Measurements from ENCODE around the gene PDCD1. TPM values are rescaled to one million over a fixed set of nuclear protein-coding genes. Genes with fewer than 3 reads are reported as not detected.

The PDCD1 gene
- total RNA-seq: not detected

DNA sequence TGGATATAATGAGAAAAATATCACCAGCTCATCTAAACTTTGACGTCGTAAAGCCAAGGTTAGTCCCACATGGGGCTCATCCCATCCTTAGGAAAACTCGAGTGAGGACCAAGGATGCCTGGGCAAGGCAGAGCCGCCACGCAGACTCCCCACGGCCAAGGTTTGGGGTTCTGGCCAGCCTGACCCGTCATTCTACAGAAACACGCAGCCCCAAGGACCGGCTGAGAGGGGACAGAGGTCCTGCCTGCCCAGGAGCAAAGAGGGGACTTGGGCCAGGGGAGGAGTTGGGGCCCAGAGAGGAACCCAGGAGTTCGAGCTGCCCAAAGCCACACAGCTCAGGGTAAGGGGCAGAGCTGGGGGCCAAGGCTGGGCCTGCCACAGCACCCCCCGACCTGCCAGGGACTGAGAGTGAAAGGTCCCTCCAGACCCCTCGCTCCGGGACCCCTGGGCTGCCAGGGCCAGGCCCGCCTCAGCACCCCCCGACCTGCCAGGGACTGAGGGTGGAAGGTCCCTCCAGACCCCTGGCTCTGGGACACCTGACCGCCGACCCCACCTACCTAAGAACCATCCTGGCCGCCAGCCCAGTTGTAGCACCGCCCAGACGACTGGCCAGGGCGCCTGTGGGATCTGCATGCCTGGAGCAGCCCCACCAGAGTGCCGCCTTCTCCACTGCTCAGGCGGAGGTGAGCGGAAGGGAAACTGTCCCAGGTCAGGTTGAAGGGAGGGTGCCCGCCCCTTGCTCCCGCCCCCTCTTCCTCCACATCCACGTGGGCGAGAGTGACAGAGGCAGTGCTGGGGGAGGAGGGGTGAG lies at the start of gene PDCD1:
Gene PDCD1 (minus strand): TSS at position 689 of the 811 bp plus-strand sequence. CDS start 56 bp downstream, at position 633.

DNA sequence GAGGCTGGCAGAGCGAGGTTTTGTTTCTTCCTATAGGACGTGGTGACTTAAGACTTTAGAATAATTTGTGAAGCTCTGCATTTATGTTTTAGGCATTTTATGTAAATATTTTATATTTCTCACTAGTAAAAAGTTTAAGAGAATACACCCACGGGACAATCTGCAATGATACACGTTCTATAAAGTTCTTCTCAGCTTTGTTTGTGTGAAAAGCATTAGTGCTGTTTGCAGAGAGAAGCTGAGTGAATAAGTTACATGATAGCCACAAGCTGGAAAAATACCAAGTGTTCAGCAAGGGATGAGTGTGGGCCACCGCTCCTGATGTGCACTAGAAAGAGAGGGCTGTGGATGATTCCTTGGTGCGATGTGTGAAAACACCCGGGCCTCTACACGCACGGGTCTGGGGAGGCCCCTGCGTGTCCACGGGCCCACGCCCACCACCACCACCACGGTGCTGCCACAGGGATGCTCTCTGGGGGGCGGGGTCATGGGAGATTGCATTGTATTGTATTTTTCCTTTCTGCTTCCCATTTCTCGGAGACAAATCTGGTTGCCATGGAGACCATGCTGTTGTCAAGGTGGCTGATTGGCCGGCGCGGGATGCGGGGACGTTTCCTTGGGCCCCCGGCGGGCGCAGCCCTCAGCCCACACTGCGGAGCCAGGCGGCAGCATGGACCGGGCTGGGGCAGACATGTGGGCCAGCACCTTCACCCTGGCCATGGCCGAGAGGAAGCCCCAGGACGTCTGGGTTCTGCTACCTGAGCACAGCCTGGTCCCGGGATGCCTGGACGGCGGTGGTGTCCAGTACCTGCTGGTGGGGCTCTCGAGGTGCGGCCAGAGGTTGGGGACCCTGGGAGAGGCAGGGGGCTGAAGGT lies 10.6 kb upstream of the PDCD1 start, which contains the start of gene RTP5:
Gene RTP5 (plus strand): TSS at position 643 of the 875 bp plus-strand sequence. CDS start 28 bp downstream, at position 671.

GRCh38 chr2:241808721-241809382 lies 49.8 kb downstream of the PDCD1 start, which contains the start of gene NEU4:
Gene NEU4 (plus strand): TSS chr2:241809193. CDS start chr2:241814485, 5,292 bp downstream.

Other genes starting within 250 kb of the PDCD1 start
- gene THAP4, start 221.7 kb downstream of the PDCD1 start, total RNA-seq: 10 to 100 TPM; 37.9 to 68.3 TPM
- 10 to 100 TPM; 70.9 to 72.3 TPM for gene ATG4B, start 221.2 kb downstream of the PDCD1 start, total RNA-seq
- gene DTYMK, start 172.1 kb downstream of the PDCD1 start, total RNA-seq: 10 to 100 TPM; 34.1 to 86.6 TPM
- 10 to 100 TPM in 1 of 2 donors, 1 to 10 TPM in 1; 7.6 to 11.0 TPM for gene ING5, start 156.9 kb downstream of the PDCD1 start, total RNA-seq
- 10 to 100 TPM in 1 of 2 donors, 1 to 10 TPM in 1; 10.0 to 15.8 TPM for gene D2HGDH, start 124.3 kb downstream of the PDCD1 start, total RNA-seq
- under 1 TPM in 1 of 2 donors, not detected in 1; 0.34 TPM for gene GAL3ST2, start 82.1 kb downstream of the PDCD1 start, total RNA-seq
- not detected for gene NEU4, start 49.7 kb downstream of the PDCD1 start, total RNA-seq
- not detected for gene RTP5, start 10.8 kb upstream of the PDCD1 start, total RNA-seq

All from melanocyte of skin (primary cell).